GM12891 (cell line): ENCODE results near the gene SFRP5.

Experiments
- POLR2A ChIP-seq: IDR thresholded peaks from 2 replicates; pipeline ENCODE4 v1.6.1; 2011; ENCODE audit warnings: low read depth, low read length, control low read depth
- POLR2AphosphoS5 ChIP-seq: IDR thresholded peaks from 2 replicates; pipeline ENCODE4 v1.6.1; 2011; ENCODE audit warnings: low read depth, low read length, control low read depth
- SPI1 ChIP-seq: IDR thresholded peaks from 2 replicates; pipeline ENCODE4 v1.6.1; 2011; ENCODE audit warnings: low read depth, low read length, control low read depth
- TAF1 ChIP-seq: IDR thresholded peaks from 2 replicates; pipeline ENCODE4 v1.6.1; 2011; ENCODE audit warnings: low read depth, low read length, control low read depth

DNA sequence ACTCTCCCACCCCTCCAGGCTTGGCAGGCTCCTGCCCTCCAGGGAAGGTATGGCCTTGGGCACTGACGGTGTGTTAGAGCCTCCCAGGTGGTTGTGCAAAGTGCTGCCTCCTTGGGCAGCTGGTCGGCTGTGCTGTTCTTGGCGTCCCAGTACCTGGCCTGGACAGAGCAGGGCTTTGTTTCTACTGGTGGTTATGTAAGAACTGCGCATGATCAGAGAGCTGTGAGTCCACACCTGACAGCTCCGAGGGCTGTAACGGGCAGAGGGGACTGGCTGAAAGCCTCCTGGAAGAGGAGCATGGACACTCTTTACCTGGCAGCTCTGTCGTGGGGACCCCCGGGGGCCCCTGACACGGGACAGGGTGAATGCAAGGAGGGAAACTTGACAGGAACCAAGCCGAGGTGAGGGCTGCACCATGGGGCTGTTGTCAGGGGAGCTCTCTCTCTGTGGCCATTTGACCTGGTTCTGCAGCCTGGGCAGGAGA is 3.1 kb upstream of the SFRP5 start:
- no peak for TF ChIP-seq POLR2A
- TF ChIP-seq SPI1: no peak
- no peak for TF ChIP-seq POLR2AphosphoS5
- no peak for TF ChIP-seq TAF1
